Activated T-cell treated with anti-CD3 and anti-CD28 coated beads for 1 hour (primary cell): ENCODE data around the gene ENC1.

ENCODE experiments used
- DNase-seq: peaks from one replicate; pipeline ENCODE4 v3.0.0-alpha.2; 2020; ENCODE audit warnings: low read depth

ENC1 gene

GRCh38 chr5:74655716-74656115 lies 15.2 kb upstream of the ENC1 start:
- no peak for DNase-seq

GRCh38 chr5:74655206-74655605 lies 14.7 kb upstream of the ENC1 start:
- no peak for DNase-seq

- DNase-seq, result no peak
These were observed 13.5 kb upstream of the ENC1 start for GRCh38 chr5:74653991-74654390.

DNA sequence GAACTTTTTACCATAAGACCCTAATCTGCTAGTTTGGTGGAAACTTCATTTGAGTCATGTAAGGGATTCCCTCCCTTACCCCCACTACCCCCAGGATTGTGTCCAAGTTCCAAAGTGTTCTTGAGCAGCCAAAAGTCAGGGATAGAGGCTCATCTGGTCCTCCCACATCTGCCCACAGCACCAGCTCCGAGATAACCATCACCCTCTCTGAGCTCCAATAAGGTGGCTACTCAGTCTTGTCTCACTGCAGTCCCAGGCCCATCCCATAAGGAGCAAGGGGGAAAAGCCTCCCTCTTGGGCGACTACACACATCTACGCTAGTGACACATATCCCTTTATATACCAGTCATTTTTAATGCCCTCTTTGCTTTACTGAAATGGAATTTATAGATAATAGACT lies 12.0 kb upstream of the ENC1 start:
- DNase-seq, result no peak

GRCh38 chr5:74651710-74652109 lies 11.2 kb upstream of the ENC1 start:
- no peak for DNase-seq

- DNase-seq, result no peak
These were observed 9.0 kb upstream of the ENC1 start for GRCh38 chr5:74649421-74649973.

GRCh38 chr5:74648835-74649293 lies 8.3 kb upstream of the ENC1 start:
- no peak for DNase-seq

- DNase-seq, result no peak
These were observed 6.6 kb upstream of the ENC1 start for GRCh38 chr5:74647096-74647495.

GRCh38 chr5:74643111-74643562 lies 2.6 kb upstream of the ENC1 start:
- no peak for DNase-seq

DNA sequence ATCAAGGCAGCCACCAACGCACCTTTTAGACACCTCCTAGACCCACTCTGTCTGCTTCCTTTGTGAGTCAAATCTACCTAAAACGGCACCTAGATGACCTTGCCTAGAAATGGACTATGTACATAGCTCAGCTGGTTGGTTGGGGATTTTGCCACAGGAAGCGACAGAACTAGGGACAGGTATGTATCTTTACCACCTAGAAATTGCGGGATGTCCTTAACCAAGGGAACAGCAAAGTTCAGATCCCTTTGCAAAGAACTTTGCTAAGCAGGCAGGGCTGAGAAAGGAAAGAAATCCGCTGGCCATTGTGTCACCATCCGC lies 2.0 kb upstream of the ENC1 start:
- no peak for DNase-seq

DNA sequence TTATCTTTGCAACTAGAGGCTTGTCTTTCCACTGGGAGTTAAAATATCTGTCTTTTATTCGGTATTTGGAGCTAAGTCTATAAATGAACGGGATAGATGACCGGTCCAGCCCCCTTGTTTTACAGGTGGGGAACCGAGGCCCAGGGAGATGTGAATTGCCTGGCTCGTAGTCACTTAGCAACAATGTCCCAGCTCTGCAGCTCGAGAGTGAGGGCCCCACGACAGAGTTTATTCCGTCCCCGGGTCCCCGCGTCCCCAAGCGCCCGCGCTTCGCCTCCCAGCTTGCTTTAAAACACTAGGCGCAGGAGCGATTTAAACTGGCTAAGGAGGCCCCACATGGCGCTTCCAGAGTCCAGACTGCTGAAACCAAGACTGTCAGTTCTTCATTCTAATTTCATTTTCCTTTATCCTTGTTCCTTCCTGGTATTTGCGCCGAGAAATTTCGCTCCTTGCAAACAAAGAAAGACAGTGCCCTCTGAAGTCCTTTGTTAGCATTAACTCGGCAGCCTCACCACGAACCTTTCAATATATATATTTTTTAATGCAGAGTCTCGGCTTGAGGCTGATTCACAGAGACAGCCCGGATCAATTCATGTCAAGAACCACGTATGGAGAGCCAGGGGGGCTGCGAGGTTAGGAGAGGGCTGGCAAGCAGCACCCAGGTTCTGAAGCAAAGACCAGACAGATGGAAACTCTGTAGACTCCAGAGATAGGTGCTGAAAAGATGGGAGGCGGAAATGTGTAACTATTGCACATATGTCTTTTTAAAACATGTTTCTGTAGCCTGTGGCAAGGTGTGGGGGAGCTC lies 1.4 kb upstream of the ENC1 start:
- no peak for DNase-seq

GRCh38 chr5:74640954-74641734 lies 616 bp upstream of the ENC1 start:
- DNase-seq, result no peak

GRCh38 chr5:74639807-74640449 lies 600 bp downstream of the ENC1 start:
- DNase-seq, result peak; percentile 8

GRCh38 chr5:74638970-74639806 lies 1.3 kb downstream of the ENC1 start:
- DNase-seq, result no peak

DNA sequence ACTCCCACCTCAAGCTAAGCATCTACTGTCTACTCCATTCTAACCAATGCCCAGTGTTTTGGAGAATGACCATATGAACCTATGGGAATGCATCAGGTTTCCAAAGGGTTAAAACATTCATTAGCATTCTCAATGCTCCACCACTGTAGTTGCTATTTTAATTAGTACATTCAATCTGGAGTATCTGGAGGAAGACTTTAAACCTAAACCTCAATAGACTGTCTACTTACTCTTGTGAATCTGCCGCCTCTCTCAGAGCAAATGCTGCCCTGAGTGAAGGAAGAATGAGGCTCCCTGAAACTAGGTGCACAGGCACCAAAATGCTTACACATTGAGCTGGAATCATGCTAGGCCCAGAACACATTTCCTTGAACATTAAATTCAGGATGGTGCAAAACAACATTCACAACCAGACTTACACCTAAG lies 2.0 kb downstream of the ENC1 start:
- DNase-seq, result no peak

- DNase-seq, result no peak
These were observed 4.0 kb downstream of the ENC1 start for GRCh38 chr5:74636552-74636951.

- no peak for DNase-seq
These were observed 4.4 kb downstream of the ENC1 start for GRCh38 chr5:74636149-74636548.

DNA sequence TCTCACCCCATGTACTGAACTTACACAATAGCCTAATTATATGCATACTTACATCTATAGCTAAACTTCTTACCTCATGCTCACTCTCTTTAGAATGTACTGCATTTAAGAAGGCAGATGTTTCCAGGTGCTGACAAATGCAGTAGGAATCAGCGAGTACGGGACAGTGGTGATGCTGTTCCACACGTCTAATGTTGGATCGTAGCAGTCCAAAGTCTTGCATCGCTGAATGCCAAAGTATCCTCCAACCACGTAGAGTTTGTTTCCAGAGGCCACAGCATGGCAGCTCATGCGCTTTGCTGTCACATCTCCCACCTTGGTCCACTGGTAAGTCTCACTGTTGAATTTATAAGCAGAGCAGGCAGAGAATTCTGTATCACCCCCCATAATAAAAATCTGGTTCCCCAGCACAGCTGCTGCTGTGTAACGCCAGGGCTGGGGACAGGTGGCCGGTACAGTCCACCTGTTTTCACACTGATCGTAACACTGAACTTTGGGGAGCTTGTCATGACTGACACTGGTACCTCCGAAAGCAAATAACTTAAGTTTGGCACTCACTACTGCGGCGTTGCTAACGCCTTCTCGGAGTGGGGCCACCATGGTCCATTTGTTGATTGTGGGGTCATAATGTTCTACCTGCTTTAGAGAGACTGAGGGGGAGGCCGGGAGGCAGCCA lies 5.8 kb downstream of the ENC1 start:
- DNase-seq, result no peak

DNA sequence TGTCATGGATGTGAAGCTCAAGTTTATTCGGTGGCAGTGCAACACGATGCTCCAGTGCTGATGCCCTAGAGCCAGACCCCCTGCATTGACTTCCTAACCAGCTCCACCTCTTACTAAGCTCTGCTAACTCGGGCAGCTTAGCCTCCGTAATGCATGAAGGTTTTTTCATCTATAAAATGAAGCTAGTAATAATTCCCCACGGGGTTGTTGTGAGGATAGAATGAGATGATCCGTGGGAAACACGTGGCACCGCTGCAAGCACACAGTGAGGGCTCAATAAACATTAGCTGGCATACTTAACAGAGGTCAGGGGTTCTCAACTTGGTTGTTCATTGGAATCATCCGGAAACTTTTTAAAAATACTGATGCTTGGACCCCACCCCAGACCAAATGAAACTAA lies 6.8 kb downstream of the ENC1 start:
- DNase-seq, result no peak

DNA sequence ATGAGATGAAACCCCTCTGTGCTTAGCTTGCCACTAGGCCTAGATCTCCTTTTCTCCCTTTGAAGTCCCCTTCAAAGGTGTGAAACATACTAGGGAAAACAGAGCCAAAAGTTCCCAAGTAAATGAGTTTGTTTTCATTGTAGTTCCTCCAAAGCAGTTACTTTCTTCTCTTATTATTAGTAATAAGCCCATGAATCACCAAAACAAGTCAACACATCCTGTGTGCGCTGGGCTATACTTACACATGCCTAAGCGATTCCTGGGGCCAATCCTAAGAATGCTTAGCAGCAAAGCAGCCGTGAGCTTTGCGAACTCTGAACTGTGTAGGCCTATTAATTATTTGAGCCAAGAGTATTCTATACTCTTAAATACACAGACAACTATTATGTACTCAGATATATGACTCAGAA lies 7.6 kb downstream of the ENC1 start:
- no peak for DNase-seq
